ENCODE measurements around the gene GLI2.

DNA sequence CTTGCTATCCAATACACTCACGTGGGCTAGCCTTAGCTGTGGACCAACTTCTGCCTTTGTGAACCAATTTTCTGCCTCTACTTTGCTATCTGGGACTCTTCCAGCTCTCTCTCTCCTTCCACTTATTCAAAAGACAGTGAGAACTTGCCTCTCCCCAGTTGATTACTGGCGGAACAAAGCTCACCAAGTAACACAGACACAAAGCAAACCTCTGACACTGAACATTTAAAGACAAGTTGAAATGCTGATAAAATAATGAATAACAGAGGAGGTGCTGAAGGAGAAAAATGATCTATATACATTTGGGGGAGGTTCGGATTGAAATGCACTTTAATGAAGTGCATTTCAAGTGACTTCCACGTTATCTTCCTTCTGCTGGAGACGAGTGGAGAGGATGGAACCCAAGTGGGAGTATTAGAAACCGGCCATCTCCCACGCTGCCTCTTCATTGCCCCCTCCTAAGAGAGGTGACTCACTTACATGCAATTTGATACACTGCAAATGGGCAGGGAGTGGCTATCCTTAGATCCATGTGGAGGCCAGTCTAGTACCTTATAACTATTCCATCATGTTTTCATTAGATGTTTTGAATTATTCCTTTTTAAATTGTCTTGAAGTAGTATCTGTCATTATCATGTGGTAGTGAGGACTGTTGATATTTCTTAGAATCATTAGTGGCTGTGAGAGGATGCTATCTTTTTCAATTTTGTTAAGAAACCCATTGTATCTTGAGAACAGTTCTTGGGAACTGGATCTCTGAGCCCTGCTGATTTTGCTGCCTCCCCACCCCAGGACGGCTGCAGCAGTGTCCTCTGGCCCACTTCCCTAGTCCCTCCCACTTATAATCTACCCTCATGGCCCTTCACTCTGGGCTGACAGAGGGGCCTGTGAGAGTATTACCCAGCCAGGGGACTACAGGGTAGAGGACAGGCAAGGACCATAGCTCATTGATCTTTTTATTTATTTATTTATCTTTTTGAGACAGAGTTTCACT lies 6.0 kb upstream of the GLI2 start:
- TF ChIP-seq CTCF (IDR thresholded peaks at IDR 0.05; ENCODE audit: insufficient read depth, low read depth, low read length) (no peak), EZH2 (IDR thresholded peaks at IDR 0.05; ENCODE audit: insufficient read depth, low read length) (no peak)

Measured in astrocyte (in vitro differentiated cells and primary cell).